ENCODE measurements around the gene STRIT1. TPM values are rescaled to one million over a fixed set of nuclear protein-coding genes. Genes with fewer than 3 reads are reported as not detected.
A peak's percentile ranks its signal among the peaks of the same experiment; 100 is the strongest.

Gene STRIT1
- total and polyA plus RNA-seq, 8 donors = 0.73 TPM; not detected in 7

DNA sequence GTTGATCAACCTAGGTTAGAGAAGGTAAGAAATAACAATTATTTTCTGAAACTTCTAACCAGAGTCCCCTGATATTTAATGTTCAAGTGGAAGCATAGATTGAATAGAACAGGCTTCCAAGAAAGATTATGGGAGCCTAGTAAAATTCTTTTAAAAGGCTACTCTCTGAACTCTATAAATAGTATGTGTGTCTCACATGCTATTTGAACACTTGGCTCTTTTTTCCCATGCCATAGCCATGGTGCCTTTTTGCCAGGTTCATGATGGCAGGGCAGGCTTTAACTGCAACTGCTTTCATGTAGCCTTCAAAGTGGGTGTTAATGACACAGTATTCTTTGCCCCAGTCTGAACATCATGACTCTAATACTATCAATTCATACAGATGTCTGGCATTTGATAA, 22.9 kb upstream of the STRIT1 start:
- Histone ChIP-seq H3K9me3 (no peaks in the 10 kb centered on the region), H3K27me3 (no peaks in the 10 kb centered on the region), H3K27ac (no peak overlapping the region), H3K4me3 (no peak overlapping the region), H3K4me1 (no peaks in the 10 kb centered on the region), H3K36me3 (no peaks in the 10 kb centered on the region)
- FAIRE-seq = no peak
- TF ChIP-seq, protein P1, sequence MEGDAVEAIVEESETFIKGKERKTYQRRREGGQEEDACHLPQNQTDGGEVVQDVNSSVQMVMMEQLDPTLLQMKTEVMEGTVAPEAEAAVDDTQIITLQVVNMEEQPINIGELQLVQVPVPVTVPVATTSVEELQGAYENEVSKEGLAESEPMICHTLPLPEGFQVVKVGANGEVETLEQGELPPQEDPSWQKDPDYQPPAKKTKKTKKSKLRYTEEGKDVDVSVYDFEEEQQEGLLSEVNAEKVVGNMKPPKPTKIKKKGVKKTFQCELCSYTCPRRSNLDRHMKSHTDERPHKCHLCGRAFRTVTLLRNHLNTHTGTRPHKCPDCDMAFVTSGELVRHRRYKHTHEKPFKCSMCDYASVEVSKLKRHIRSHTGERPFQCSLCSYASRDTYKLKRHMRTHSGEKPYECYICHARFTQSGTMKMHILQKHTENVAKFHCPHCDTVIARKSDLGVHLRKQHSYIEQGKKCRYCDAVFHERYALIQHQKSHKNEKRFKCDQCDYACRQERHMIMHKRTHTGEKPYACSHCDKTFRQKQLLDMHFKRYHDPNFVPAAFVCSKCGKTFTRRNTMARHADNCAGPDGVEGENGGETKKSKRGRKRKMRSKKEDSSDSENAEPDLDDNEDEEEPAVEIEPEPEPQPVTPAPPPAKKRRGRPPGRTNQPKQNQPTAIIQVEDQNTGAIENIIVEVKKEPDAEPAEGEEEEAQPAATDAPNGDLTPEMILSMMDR (IDR thresholded peaks at IDR 0.05) = no peak
- ATAC-seq = no peak
- DNase-seq = no peak
- intact Hi-C loops (cut with DNase I) = no loop called here

DNA sequence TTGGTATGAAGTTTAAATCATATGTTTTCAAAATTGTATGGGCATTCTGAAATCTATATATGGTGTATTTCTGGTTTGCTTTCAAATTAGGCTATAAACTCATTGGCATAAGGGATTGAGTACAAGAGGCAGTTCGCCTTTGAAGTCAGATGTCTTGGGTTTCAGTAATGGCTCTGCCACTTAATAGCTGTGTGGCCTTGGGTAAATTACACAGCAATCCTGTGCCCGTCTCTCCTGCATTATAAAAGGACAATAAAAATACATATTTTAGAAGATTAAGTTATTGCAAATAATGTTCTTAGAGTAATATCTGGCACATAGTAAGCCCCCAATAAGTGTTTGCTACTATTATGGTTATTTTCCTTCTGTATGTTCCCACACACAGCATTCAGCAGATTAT, 20.4 kb upstream of the STRIT1 start:
- Histone ChIP-seq H3K4me3 (no peak overlapping the region), H3K36me3 (no peaks in the 10 kb centered on the region), H3K27ac (peak overlapping the region in 1 of 4 donors; percentile 16), H3K4me1 (no peaks in the 10 kb centered on the region), H3K9me3 (no peaks in the 10 kb centered on the region), H3K27me3 (no peaks in the 10 kb centered on the region)
- no peak for ATAC-seq
- intact Hi-C loops (cut with DNase I) = no loop called here
- TF ChIP-seq, protein P1 (IDR thresholded peaks at IDR 0.05) = no peak
- 85 to 91% methylated on average over 2 of the region's 2 CpGs for WGBS, 2 donors
- FAIRE-seq = no peak
- no peak for DNase-seq

DNA sequence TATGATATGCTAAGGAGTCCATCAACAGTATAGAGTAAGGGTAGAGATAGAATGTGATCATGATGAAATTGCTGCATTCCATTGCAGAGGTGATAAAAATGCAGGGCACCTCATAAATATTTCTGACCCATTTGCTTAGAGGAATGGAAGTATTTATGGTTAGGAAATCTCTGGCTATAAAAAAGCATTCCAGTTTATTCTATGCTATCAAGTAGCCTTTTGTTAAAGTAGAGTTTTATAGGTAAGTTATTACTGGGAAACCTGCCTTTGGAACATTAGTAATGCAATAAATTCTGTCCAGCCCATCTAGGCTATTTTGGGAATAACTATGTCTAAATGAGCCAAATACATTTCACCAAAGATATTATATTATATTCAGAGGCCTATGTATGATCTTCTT, 19.8 kb upstream of the STRIT1 start:
- Histone ChIP-seq H3K4me3 (no peak overlapping the region), H3K4me1 (no peaks in the 10 kb centered on the region), H3K27ac (peak overlapping the region in 1 of 4 donors; percentile 16), H3K9me3 (no peaks in the 10 kb centered on the region), H3K36me3 (no peaks in the 10 kb centered on the region), H3K27me3 (no peaks in the 10 kb centered on the region)
- TF ChIP-seq, protein P1 (IDR thresholded peaks at IDR 0.05) = no peak
- ATAC-seq (peak in 3 of 4 donors; percentile 29 to 79 (median 67)), FAIRE-seq (no peak), DNase-seq (no peak)
- intact Hi-C loops (cut with DNase I) = no loop called here

DNA sequence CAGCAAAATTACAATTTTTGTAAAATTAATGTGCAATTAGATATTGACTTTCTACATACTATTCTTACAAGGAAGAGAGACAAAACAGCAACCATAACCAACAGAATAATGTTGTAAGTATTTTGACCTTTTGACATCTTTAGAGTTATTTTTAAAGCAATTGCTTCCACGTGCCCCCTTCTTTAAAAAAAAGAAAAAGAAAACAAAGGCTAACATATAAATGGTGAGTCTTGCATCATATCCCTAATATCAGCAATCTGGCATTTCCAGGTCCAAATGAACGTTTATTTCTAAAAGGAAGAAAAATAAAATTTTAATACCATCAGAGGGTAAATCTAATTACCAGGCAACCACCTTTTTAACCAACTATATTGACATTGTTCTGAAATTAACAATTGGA, 19.3 kb upstream of the STRIT1 start:
- no peak overlapping the region for H3K27ac ChIP-seq
- no peak for DNase-seq
- ATAC-seq = no peak
- TF ChIP-seq, protein P1 (IDR thresholded peaks at IDR 0.05) = no peak
- no peaks in the 10 kb centered on the region for H3K9me3 ChIP-seq
- no peak for FAIRE-seq
- H3K36me3 ChIP-seq = no peaks in the 10 kb centered on the region
- H3K4me1 ChIP-seq = no peaks in the 10 kb centered on the region
- H3K27me3 ChIP-seq = no peaks in the 10 kb centered on the region
- 26 to 49% methylated on average over 2 of the region's 2 CpGs for WGBS, 2 donors
- H3K4me3 ChIP-seq = no peak overlapping the region
- intact Hi-C loops (cut with DNase I) = no loop called here

DNA sequence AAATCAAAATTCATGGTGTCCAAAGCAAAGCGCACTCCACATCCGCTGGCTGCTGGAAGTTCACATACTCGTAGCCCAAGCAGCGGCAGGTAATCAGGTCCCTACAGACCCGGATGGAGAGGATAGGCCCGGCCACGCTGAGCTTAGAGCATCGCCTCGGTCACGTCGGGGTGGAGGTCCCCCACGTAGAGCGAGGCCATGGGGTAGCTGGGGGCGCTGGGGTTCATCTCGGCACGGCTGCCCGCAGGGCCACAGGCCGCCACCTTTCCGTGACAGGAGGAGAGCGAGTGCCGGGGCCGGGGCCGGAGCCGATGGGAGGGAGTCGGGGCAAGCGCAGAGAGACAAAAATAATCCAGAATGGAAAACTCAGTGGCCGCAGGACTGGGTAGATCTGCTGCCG, 16.1 kb upstream of the STRIT1 start:
- Histone ChIP-seq H3K4me1 (no peaks in the 10 kb centered on the region), H3K27ac (no peak overlapping the region), H3K9me3 (no peaks in the 10 kb centered on the region), H3K27me3 (no peaks in the 10 kb centered on the region), H3K36me3 (no peaks in the 10 kb centered on the region), H3K4me3 (no peak overlapping the region)
- TF ChIP-seq, protein P1 (IDR thresholded peaks at IDR 0.05) = no peak
- ATAC-seq (no peak), DNase-seq (peak in 1 of 6 donors; percentile 62), FAIRE-seq (no peak)
- WGBS, 2 donors = 65 to 89% methylated on average over 28 of the region's 28 CpGs
- intact Hi-C loops (cut with DNase I) = no loop called here

Measured in pancreas (tissue), 10 donors.